ENCODE measurements around the gene SLC38A1.
"Not testable (repeated sequence)": the region's sequence is repeated elsewhere in the genome, so short reads cannot be mapped to it uniquely, and the experiment has no call there.

SLC38A1 gene

DNA sequence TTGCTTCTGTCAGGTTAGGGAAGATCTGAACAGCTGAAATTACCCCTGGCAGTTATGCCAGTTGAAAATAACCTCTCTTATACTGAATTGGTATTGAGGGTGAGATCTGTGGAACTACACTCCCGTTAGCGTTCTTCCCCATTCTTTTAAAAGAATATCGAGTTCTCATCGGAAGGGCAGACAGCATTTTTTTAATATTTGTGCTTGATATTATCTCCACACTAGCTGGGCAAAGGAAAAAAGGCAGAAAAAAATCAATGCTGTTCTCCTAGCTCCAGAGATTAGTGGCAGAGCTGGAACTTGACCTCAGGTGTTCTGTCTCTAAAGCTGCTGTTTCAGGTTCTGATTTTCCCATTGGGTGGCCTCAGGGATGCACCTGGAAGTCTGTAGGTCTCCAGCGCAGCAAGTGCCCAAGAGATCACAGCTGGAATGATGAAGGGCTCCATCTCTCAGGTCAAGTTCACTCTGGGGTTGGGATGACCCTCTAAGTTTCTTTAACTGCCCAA is 67.5 kb downstream of the SLC38A1 start:
- DNase-seq = no peak

- no peak for DNase-seq
These were observed 68.3 kb downstream of the SLC38A1 start for GRCh38 chr12:46200551-46200950.

DNA sequence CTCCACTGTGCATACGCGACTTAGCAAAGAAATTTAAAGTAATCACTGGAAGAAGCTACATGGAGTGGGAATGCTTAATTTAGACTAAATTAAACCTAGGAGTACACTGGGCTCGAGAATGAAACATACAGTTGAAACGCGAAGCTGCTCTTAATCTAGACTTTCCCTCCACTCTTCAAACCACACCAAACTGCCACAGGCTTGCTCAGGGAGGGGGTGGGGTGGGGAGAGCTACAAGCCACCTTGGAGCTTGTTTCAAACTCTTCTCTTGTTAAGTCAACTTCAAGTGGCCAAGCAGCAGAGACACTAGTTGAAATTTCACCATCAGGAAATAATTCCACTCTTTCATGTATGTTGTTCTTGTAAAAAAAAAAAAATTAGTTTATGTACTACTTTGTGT is 69.9 kb downstream of the SLC38A1 start:
- no peak for DNase-seq

GRCh38 chr12:46197883-46198282 is 71.0 kb downstream of the SLC38A1 start:
- DNase-seq = no peak

GRCh38 chr12:46190533-46190932 is 78.3 kb downstream of the SLC38A1 start:
- not testable (repeated sequence) for DNase-seq

- DNase-seq = no peak
These were observed 80.7 kb downstream of the SLC38A1 start for GRCh38 chr12:46188170-46188569.

DNA sequence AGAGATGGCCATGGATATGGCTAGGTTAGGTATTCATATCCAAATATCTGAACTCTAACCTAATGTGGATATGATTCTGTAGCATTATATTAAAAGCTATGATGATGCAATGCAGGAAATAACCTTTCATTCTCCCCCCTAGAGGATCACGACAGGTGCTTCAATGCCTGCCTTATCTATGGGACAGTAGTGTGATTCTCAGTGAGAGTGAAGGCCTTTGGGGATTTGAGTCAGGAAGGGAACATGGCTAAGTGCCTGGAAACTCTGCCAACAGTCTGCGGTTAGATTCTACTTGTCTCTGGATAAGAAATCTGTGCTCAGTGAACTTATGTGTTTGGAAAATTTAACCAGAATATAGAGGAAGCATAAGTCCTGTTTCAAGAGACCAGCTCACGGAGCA is 81.8 kb downstream of the SLC38A1 start:
- DNase-seq = no peak

DNA sequence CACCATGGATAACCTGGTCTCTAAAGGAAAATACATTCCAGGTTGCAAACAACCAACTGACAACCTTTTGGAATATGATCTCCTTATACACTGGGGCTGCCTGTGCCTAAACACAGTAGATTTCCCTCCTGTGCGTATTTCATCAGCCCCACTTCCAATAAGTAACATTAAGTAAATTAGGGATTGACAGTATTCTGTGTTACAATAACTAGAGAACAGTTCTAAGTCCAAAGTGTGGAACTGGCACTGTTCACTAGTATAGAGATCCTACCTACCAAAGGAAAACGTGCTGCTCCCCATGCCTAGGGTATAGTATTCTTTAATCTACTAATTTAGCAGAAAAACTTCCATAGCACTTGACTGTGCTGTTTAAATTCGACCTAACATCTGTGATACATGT is 82.8 kb downstream of the SLC38A1 start:
- DNase-seq = no peak

GRCh38 chr12:46185686-46186085 is 83.2 kb downstream of the SLC38A1 start:
- no peak for DNase-seq

- no peak for DNase-seq
These were observed 83.8 kb downstream of the SLC38A1 start for GRCh38 chr12:46184798-46185595.

- DNase-seq = no peak
These were observed 85.7 kb downstream of the SLC38A1 start for GRCh38 chr12:46183112-46183511.

DNA sequence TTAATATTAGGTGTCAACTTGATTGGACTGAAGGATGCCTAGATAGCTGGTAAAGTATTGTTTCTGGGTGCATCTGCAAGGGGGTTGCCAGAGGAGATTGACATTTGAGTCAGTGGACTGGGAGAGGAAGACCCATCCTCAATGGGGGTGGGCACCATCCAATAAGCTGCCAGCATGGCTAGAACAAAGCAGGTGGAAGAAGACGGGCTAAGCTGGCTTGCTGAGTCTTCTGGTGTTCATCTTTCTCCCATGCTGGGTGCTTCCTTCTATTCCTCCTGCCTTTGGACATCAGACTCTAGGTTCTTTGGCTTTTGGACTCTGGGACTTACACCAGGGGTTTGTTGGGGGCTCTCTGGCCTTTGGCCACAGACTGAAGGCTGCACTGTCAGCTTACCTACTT is 87.4 kb downstream of the SLC38A1 start:
- no peak for DNase-seq

DNA sequence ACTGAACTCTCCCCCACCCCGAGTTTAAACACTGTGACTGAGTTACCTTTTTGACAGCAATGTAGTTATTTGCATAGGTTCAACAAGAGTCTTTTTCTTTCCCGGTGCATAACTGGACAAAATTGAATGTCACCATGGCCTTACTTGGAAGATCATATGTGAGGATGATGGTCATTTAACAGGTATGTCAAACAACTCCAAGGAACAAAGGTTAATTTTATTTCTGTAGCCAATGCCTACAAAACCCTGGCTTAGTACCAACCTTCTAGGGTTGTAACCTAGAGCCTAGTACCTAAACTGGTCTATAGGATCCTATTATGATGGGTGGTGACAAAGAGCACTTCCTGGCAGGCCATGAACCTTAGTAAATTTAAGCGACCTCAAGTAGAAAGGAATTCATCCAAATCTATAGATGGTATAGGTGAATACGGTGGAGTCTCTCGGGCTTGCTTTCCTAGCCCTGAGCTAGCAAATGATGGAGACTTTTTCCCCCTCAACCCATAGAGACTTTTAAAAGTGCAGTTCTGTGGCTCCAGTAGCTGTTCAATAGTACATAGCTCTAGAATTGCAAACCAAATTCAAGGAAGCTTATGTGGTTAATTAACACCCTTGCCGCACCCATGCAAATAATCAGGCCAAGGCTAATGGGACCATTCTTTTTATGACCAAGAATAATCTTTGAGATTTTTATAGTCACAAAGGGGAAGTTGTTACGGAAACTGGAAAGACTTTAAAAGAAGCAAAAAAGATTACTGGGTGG is 89.0 kb downstream of the SLC38A1 start:
- DNase-seq = no peak

DNA sequence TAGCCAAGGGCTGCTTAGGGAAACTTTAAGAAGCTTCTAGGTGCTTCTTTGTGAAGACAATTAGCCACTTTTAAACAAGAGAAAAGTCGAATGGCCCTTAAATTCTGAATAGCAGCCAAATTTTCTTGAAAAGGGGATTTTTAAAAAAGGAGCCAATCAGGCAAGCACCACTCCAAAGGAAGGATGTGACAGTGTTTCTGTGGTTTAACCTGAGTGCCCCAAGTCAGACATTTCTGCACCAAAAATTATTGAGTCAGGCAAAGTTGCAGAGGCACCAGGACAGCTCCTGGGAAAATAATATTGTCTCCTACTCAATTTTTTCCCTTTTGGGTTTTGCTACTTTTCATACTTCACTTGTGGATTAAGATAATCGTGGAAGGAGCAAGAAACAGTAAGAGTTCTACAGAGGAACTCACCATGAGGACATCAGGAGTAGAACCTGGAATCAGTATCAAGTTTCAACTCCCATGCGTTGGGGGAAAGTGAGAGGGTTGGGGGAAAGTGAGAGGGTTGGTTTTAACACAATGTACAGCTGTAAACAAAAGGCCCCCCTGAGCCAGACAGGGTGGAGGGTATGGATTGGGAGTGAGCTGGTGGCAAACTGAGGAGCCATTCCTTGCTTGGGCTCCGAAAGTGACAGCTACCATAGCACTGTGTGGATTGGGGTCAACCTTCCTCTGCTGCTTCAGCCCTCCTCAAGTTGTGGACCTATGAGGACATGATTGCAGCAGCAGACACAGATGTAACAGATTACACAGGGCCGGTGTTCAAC is 90.8 kb downstream of the SLC38A1 start:
- peak; percentile 59 for DNase-seq

DNA sequence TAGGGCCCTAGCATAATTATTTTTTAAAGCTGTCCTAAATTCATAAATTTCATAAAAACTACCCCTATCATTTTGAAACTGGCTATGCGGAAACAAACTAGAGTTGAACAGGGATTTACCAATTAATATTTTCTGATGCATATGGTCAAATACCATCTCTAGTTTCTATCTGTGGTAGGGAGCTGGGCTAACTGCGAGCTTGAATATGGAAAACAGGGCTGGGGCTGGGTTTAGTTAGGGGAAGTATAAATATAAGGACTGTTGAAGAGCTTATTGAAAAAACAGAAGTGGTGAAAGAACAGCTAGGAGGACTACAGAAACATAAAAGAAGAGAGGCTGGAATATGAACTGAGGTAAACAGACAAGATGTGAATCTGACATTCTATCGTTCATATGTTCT is 91.8 kb downstream of the SLC38A1 start:
- no peak for DNase-seq

GRCh38 chr12:46174919-46175318 is 93.9 kb downstream of the SLC38A1 start:
- no peak for DNase-seq

- no peak for DNase-seq
These were observed 94.7 kb downstream of the SLC38A1 start for GRCh38 chr12:46174061-46174662.

GRCh38 chr12:46168426-46168825 is 100.4 kb downstream of the SLC38A1 start:
- DNase-seq = no peak

DNA sequence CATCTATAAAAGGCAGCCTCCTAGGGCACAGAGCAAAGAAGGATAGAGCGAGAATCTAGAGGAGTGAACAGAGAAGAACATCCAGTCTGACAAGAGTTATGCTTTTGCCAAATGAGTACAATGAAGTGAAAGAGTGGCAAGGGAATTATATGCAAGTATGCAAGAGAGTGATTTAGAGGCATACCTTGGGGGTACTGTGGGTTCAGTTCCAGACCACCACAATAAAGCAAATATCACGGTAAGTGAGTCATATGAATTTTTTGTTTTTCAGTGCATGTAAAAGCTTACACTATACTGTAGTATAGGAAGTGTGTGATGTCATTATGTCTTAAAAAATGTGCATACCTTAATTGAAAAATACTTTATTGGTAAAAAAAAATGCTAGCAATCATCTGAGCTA is 101.4 kb downstream of the SLC38A1 start:
- DNase-seq = no peak

DNA sequence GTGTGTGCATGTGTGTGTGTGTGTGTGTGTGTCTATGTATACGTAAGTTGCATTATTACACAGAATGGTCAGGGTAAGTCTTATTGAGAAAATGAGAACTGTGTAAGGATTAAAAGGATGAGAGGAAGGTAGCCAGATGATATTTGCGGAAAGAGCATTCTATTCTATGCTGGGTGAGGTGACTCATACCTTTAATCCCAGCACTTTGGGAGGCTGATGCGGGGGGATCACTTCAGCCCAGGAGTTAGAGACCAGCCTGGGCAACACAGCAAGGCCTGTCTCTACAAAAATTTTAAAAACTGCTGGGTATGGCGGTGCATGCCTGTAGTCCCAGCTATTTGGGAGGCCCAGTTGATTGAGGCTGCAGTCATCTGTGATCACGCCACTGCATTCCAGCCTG is 103.7 kb downstream of the SLC38A1 start:
- no peak for DNase-seq

DNA sequence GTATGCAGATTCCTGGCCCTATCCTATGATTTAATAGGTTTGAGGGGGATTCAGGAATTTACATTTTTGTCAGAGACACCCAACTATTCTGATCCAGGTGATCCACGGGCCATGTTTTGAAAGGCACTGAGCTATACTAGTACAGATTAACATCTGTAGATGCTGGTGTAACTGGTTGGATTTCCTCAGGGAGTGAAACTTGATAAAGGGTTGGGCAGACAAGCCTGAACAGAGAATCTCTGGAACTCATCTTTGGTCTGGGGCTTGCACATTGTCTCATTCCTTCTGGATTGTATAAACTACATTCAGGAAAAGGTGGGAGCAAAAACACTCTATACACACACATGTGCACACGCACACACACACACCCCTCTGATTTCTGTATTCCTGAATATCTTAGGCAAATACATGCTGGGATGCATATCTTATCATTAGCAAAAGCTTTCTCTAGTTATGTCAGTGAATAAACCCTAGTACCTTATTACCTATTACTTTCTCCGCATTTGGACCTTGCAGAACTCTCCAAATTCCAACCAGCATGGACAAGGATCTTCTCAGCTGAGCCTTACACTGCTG is 104.6 kb downstream of the SLC38A1 start:
- no peak for DNase-seq

- DNase-seq = not testable (repeated sequence)
These were observed 106.2 kb downstream of the SLC38A1 start for GRCh38 chr12:46162549-46163076.
